Neural cell (in vitro differentiated cells): ENCODE results near the gene PHLDB2.

ENCODE experiments used
- EZH2 ChIP-seq: fragments of 200-600, 300-800 bp; shearing (Covaris generic), sonication (generic); IDR thresholded peaks from 2 replicates; pipeline ENCODE4 v1.6.1; 2014; ENCODE audit warnings: antibody characterized with exemption, low read length, borderline replicate concordance, mild to moderate bottlenecking; ENCODE audit not compliant: insufficient read depth, poor library complexity, severe bottlenecking
- TAF1 ChIP-seq: IDR thresholded peaks from 2 replicates; pipeline ENCODE4 v1.6.1; 2012; ENCODE audit warnings: low read depth
- TF ChIP-seq, protein P1 (sequence below): fragments of 450-650 bp; IDR thresholded peaks from 2 replicates; pipeline ENCODE4 v1.5.1; 2014; ENCODE audit warnings: antibody characterized with exemption, mild to moderate bottlenecking, moderate library complexity; ENCODE audit not compliant: poor library complexity, severe bottlenecking

GRCh38 chr3:111861391-111861790 lies 2.3 kb downstream of the PHLDB2 start:
- TF ChIP-seq, protein P1, sequence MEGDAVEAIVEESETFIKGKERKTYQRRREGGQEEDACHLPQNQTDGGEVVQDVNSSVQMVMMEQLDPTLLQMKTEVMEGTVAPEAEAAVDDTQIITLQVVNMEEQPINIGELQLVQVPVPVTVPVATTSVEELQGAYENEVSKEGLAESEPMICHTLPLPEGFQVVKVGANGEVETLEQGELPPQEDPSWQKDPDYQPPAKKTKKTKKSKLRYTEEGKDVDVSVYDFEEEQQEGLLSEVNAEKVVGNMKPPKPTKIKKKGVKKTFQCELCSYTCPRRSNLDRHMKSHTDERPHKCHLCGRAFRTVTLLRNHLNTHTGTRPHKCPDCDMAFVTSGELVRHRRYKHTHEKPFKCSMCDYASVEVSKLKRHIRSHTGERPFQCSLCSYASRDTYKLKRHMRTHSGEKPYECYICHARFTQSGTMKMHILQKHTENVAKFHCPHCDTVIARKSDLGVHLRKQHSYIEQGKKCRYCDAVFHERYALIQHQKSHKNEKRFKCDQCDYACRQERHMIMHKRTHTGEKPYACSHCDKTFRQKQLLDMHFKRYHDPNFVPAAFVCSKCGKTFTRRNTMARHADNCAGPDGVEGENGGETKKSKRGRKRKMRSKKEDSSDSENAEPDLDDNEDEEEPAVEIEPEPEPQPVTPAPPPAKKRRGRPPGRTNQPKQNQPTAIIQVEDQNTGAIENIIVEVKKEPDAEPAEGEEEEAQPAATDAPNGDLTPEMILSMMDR, result no peak
- TF ChIP-seq TAF1, result no peak
- TF ChIP-seq EZH2, result no peak
